Loucy (cell line): Measurements from ENCODE around the gene KRT86.

ENCODE experiments used
- H2AFZ ChIP-seq: fragments of 200-600 bp; sonication (generic); 2 replicates; pipeline ENCODE4 v1.6.0; 2016; ENCODE audit warnings: antibody characterized with exemption, mild to moderate bottlenecking, low read length, moderate library complexity
- H3F3A ChIP-seq: fragments of 200-600 bp; 2 replicates; pipeline ENCODE4 v1.6.0; 2016; ENCODE audit warnings: antibody characterized with exemption, low read depth, mild to moderate bottlenecking
- H3K27me3 ChIP-seq: fragments of 200-600 bp; sonication (generic); 2 replicates; pipeline ENCODE4 v1.6.1; 2014; ENCODE audit warnings: low read length, mild to moderate bottlenecking; ENCODE audit not compliant: insufficient read depth, poor library complexity, severe bottlenecking
- H3K36me3 ChIP-seq: fragments of 200-600 bp; sonication (generic); 2 replicates; pipeline ENCODE4 v1.6.1; 2016; ENCODE audit warnings: low read length; ENCODE audit not compliant: insufficient read depth
- H3K4me1 ChIP-seq: fragments of 200-600 bp; sonication (generic); 2 replicates; pipeline ENCODE4 v1.5.1; 2014; ENCODE audit warnings: low read length, mild to moderate bottlenecking; ENCODE audit not compliant: insufficient read depth, poor library complexity, severe bottlenecking
- H3K4me2 ChIP-seq: fragments of 200-600 bp; sonication (generic); 2 replicates; pipeline ENCODE4 v1.6.0; 2014; ENCODE audit warnings: antibody characterized with exemption, low read length, low read depth, mild to moderate bottlenecking; ENCODE audit not compliant: poor library complexity, severe bottlenecking
- H3K4me3 ChIP-seq: fragments of 200-600 bp; sonication (generic); 2 replicates; pipeline ENCODE4 v1.5.1; 2014; ENCODE audit warnings: low read length, mild to moderate bottlenecking, mixed read lengths; ENCODE audit not compliant: poor library complexity, severe bottlenecking
- H3K79me2 ChIP-seq: fragments of 200-600 bp; sonication (generic); 2 replicates; pipeline ENCODE4 v1.6.1; 2014; ENCODE audit warnings: low read length; ENCODE audit not compliant: insufficient read depth
- H3K9ac ChIP-seq: fragments of 200-600 bp; sonication (generic); 2 replicates; pipeline ENCODE4 v1.6.0; 2014; ENCODE audit warnings: mild to moderate bottlenecking, low read depth, low read length, moderate library complexity; ENCODE audit not compliant: poor library complexity, severe bottlenecking
- H3K9me2 ChIP-seq: fragments of 200-600 bp; sonication (generic); replicated peaks from 2 replicates; pipeline ENCODE4 v1.6.1; 2016; ENCODE audit warnings: low read depth, low read length, mixed read lengths
- H3K9me3 ChIP-seq: fragments of 200-600 bp; sonication (generic); 2 replicates; pipeline ENCODE4 v1.6.1; 2014; ENCODE audit warnings: mild to moderate bottlenecking, antibody characterized with exemption, low read length, low read depth; ENCODE audit not compliant: insufficient read depth
- H4K20me1 ChIP-seq: fragments of 200-600 bp; sonication (generic); 2 replicates; pipeline ENCODE4 v1.6.0; 2014; ENCODE audit warnings: antibody characterized with exemption, low read length, mild to moderate bottlenecking; ENCODE audit not compliant: insufficient read depth, poor library complexity, severe bottlenecking
- EZH2phosphoT487 ChIP-seq: fragments of 200-600 bp; IDR thresholded peaks from 2 replicates; pipeline ENCODE4 v1.6.1; 2018; ENCODE audit warnings: antibody characterized with exemption, mild to moderate bottlenecking, moderate library complexity, borderline replicate concordance
- TF ChIP-seq, protein P1 (sequence below): fragments of 200-600 bp; sonication (generic); conservative IDR thresholded peaks from 2 replicates; pipeline ENCODE4 v1.5.1; 2014; ENCODE audit warnings: mild to moderate bottlenecking, antibody characterized with exemption, low read length

KRT86 gene

GRCh38 chr12:52249511-52250047 is 24.9 kb upstream of the KRT86 start:
- no peak for TF ChIP-seq EZH2phosphoT487
- TF ChIP-seq, protein P1, sequence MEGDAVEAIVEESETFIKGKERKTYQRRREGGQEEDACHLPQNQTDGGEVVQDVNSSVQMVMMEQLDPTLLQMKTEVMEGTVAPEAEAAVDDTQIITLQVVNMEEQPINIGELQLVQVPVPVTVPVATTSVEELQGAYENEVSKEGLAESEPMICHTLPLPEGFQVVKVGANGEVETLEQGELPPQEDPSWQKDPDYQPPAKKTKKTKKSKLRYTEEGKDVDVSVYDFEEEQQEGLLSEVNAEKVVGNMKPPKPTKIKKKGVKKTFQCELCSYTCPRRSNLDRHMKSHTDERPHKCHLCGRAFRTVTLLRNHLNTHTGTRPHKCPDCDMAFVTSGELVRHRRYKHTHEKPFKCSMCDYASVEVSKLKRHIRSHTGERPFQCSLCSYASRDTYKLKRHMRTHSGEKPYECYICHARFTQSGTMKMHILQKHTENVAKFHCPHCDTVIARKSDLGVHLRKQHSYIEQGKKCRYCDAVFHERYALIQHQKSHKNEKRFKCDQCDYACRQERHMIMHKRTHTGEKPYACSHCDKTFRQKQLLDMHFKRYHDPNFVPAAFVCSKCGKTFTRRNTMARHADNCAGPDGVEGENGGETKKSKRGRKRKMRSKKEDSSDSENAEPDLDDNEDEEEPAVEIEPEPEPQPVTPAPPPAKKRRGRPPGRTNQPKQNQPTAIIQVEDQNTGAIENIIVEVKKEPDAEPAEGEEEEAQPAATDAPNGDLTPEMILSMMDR: no peak
- H3K4me3 ChIP-seq: no peak overlapping the region
- H4K20me1 ChIP-seq: no peaks in the 10 kb centered on the region
- H3K36me3 ChIP-seq: no peaks in the 10 kb centered on the region
- no peak overlapping the region for H2AFZ ChIP-seq
- no peak overlapping the region for H3K9ac ChIP-seq
- no peaks in the 10 kb centered on the region for H3K9me2 ChIP-seq
- no peaks in the 10 kb centered on the region for H3K79me2 ChIP-seq
- no peaks in the 10 kb centered on the region for H3K9me3 ChIP-seq
- H3K27me3 ChIP-seq: no peaks in the 10 kb centered on the region
- H3F3A ChIP-seq: no peaks in the 10 kb centered on the region
- H3K4me2 ChIP-seq: no peak overlapping the region
- no peaks in the 10 kb centered on the region for H3K4me1 ChIP-seq

DNA sequence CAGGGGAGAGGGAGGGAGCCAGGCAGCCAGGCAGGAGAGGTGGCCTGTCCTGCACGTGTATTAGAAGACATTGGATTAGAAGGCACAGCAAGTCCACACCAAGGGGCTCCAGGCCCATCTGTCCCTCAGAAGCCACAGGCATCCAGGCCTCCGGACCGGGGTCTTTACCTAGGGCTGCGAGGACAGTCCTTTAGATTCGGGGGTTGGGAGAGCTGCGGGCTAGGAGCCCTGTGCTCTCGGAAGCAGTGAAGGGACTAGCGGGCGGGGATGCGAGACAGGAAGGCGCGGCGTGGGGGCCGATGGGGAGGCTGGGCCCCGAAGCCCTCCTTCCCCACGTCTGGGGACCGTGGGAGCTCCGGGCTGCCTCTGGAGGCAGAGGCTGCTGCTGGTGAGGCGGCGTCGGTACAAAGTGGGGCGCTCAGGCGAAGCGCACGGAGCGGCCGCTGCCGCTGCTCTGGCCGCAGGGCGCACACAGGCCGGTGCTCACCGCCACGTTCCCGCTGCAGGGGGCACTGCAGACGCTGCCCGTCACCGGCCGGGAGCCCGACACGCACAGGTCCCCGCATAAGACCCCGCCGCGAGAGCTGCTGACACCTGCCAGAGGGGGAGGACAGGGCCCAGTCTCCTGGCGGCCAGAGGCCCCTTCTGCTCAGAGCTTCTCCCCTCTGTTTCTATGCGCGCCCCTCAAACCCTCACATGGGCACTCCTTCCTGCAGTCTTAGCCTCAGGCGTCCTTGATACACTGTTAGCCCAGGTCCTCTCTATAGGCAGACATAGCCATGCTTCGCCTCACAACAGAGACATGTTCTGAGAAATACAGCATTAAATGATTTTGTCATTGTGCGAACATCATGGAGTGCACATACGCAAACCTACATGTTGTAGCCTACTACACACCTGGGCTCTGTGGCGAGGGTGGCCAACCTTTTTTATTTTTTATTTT is 24.1 kb upstream of the KRT86 start:
- H3K4me3 ChIP-seq: no peak overlapping the region
- no peaks in the 10 kb centered on the region for H3F3A ChIP-seq
- H3K36me3 ChIP-seq: no peaks in the 10 kb centered on the region
- no peaks in the 10 kb centered on the region for H4K20me1 ChIP-seq
- H3K4me2 ChIP-seq: no peak overlapping the region
- H3K4me1 ChIP-seq: no peaks in the 10 kb centered on the region
- no peaks in the 10 kb centered on the region for H3K9me3 ChIP-seq
- no peak overlapping the region for H3K9ac ChIP-seq
- no peaks in the 10 kb centered on the region for H3K79me2 ChIP-seq
- TF ChIP-seq EZH2phosphoT487: no peak
- TF ChIP-seq, protein P1: no peak
- no peak overlapping the region for H2AFZ ChIP-seq
- H3K9me2 ChIP-seq: no peaks in the 10 kb centered on the region
- no peaks in the 10 kb centered on the region for H3K27me3 ChIP-seq

- H4K20me1 ChIP-seq: no peaks in the 10 kb centered on the region
- H3K9me3 ChIP-seq: no peaks in the 10 kb centered on the region
- H2AFZ ChIP-seq: no peak overlapping the region
- no peaks in the 10 kb centered on the region for H3K27me3 ChIP-seq
- no peaks in the 10 kb centered on the region for H3F3A ChIP-seq
- no peak overlapping the region for H3K4me2 ChIP-seq
- H3K4me1 ChIP-seq: no peaks in the 10 kb centered on the region
- H3K9me2 ChIP-seq: no peaks in the 10 kb centered on the region
- no peak overlapping the region for H3K4me3 ChIP-seq
- H3K36me3 ChIP-seq: no peaks in the 10 kb centered on the region
- H3K9ac ChIP-seq: no peak overlapping the region
- no peaks in the 10 kb centered on the region for H3K79me2 ChIP-seq
- TF ChIP-seq EZH2phosphoT487: no peak
Observed at GRCh38 chr12:52251367-52252051, 22.9 kb upstream of the KRT86 start.
